HG02870 (cell line): ENCODE results near the gene EFCC1.
"Not testable (repeated sequence)": the region's sequence is repeated elsewhere in the genome, so short reads cannot be mapped to it uniquely, and the experiment has no call there.

Experiments
- ATAC-seq: cut with Tn5 transposase; IDR thresholded peaks from one replicate; pipeline ENCODE4 v1.9.1; 2021; ENCODE audit warnings: mild to moderate bottlenecking, moderate library complexity; ENCODE audit not compliant: unreplicated experiment

Gene EFCC1

DNA sequence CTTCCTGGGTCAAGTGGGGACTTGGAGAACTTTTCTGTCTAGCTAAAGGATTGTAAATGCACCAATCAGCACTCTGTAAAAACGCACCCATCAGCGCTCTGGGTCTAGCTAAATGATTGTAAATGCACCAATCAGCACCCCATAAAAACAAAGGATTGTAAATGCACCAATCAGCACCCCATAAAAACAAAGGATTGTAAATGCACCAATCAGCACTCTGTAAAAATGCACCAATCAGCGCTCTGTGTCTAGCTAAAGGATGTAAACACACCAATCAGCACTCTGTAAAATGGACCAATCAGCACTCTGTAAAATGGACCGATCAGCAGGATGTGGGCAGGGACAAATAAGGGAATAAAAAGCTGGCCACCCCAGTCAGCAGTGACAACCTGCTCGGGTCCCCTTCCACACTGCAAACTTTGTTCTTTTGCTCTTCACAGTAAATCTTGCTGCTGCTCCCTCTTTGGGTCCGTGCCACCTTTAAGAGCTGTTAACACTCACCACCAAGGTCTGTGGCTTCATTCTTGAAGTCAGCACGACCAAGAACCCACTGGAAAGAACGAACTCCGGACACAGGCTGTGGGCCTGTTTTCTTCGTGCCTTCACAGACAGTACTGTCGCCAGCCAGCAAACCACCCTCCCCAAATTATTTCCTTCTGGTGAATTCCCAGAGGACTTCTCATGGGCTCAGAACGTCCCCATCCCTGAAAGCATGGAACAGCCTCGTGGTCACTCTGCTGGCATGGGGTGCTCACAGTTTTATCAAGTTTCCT lies 68.4 kb downstream of the EFCC1 start:
- not testable (repeated sequence) for ATAC-seq

DNA sequence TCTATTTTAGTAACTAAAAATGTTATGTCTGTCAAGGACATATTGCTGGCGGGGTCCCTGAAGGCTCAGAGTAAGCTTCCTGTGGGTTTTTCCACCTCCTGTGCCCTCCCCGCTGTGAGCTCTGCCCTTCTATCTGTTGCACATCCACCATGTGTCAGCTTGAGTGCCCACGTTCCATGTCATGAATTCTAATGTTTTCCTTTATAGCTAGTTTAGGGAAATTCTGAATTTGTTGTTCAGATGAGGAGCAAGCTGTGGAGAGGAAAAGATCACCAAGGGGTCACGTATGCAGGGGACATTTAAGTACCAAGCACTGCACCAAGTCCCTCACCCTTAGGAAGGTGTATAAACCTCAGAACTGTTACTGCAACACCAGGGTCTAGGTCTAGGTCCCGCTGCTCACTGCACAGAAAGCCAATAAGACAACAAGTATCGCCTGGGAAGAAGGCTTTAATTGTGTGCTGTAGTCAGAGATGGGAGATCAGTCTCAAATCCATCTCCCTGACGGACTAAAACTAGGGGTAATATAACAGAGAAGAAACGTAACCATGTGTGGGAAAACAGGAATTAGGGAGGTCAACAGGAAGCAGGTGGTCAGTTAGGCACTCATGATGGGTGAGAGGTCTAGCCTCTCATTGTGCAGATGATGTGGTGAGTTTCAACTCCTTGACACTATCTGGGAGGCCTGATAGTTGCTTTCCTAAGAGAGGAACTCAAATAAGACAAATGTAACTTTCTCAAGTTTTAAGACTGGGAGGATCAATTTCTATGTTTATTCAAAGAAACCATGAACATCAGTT lies 69.2 kb downstream of the EFCC1 start:
- ATAC-seq: no peak

DNA sequence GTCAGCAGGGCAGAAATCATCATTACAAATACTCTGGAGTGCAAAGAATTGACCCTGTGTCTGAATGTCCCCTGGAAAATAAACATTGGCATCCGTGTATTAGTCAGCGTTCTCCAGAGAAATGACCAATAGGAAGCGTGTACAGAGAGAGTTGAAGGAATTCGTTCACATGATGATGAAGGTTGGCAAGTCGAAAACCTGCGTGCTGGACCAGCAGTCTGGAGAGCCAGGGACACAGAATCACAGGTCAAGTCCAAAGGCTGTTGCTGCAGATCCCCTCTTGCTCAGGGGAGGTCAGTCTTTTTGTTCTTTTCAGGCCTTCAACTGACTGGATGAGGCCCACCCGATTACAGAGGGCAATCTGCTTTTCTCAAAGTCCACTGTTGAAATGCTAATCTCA lies 76.1 kb downstream of the EFCC1 start:
- no peak for ATAC-seq

DNA sequence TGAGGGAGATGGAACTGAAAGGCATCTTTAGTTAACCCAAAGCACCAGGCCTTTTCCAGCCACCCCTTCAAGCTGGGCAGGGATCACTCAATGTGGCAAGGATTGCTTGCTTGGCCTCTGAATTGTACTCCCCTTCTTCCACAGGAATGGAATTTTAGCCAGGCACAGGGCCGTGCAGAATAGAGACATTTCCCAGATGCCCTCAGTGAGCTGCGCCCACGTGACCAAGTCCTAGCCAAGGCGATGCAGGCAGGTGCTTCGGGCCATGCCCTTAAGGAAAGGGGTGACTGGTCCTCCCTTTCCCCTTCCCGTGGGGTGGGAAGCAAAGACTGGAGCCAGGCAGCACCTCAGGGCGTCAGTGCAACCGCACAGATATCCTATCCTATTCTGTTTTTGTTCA lies 77.4 kb downstream of the EFCC1 start:
- no peak for ATAC-seq

DNA sequence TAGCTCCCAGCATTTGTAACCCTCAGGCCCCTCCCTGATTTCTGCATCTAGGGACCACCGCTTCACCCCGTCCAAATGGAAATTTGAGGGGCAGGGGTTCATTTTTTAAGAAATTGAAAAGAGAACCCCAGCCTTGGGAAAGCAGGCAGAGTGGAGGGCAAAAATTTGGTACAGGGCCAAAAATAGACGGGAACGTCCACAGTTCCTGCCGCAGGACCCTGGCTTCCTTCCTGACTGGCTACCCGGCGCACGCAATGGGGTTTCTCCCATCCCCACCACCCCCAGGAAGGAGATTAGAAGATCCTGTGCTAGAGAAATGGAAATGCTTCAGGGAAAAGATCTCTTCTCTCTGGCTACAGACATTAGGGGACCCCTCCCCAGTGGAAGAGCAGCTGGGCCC lies 80.4 kb downstream of the EFCC1 start:
- no peak for ATAC-seq

DNA sequence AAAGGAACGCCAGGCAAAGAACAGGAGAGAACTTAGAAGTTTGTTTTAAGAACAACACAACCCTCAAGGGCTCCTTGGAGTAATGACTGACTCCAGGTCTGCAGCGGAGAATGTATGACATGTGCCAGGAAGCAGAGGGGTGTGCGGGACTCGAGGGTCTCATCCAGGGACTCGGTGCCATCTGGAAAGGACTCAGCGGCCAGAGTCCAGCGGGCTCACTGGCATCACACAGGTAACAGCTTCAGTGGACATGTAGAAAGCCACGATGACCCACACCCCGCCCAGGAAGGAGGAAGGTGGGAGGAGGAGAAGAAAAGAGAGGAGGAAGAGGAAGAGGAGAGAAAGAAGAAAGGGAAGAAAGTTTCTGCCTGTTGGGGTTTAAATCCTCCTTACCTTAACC lies 80.9 kb downstream of the EFCC1 start:
- no peak for ATAC-seq

DNA sequence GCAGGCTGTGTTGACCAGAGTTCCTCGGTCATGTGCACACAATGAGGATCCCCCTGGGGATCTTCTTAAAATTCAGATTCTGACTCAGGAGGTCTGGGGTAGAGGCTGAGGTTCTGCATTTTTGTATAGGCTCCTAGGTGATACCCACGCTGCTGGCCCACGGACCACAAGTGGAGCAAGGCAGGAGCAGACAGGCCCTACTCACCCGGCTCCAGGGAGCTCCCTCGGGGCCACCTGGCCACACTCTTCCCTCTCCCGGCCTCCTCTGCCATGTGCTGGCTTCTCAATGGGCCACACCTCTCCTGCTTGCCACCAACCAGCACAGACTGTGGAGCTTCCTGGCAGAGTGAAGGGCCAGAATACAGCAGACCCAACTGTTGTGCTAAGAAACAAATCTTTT lies 83.4 kb downstream of the EFCC1 start:
- ATAC-seq: no peak

DNA sequence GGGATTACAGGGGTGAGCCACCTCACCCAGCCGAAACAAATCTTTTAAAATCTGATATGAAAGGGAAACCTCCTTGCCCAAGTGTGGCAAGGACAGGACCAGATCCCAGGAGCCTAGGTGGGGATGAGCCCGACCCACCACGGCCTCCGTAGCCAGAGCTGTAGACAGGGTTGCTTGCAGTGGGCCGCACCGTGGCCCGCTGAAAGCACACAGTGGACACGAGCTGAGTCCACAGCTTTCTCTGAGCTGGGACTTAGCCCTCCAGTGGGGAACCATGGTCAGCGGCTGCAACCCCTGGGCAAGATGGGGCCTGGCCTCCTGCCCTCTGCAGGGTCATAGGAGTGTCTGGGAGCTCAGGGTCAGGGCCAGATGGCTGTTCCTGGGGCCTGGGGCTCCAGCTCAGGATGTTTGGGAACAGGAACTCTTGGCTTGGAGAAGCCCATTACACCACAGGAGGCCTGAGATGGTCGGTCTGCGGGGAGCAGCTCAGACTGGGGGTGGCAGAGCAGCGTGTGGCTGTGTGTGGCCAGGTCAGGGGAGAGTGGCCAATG lies 84.1 kb downstream of the EFCC1 start:
- ATAC-seq: no peak

DNA sequence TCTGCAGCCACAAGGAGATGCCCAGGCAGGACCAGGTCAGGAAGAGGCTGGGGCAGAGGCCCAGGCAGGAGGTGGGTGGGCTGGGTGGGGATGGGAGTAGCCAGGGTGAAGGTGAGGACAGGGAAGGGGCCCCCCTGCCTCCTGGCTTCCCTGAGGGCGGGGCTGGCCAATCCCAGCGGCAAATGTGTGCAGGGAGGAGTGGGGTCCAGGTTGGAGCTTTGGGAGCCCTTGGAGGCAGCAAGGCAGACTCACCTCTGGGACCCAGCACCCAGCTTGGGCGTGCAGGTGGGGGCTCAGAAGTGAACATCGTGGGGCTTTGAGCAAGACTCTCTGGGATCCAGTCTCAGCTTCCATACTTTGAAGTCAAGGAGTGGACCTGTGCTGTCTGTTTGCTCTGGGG lies 84.7 kb downstream of the EFCC1 start:
- ATAC-seq: no peak

DNA sequence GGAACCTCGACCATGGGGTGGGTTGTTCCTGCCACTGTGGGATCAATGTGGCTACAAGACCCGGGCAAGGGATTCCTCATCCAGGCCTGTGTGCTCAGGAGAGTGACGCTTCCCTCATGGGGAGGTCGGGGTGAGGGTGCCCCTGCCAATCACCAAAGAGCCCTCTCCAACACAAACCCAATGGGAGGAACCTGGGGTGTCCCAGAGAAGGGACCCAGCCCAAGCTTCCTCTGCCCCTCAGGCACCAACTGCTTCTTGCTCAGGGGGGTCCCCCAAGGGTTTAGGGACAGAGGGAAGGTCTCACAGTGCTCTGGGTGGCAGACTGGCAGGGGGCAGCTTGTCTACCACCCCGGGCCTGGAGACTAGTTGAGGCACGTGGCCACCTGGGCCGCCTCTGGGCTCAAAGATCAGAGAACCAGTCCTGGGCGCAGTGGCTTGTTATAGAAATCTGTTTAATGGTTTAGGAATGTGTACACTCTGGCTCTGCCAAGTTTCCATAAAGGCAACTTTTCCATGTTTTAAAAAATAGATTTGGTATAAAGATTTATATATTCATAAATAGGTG lies 86.1 kb downstream of the EFCC1 start:
- no peak for ATAC-seq

DNA sequence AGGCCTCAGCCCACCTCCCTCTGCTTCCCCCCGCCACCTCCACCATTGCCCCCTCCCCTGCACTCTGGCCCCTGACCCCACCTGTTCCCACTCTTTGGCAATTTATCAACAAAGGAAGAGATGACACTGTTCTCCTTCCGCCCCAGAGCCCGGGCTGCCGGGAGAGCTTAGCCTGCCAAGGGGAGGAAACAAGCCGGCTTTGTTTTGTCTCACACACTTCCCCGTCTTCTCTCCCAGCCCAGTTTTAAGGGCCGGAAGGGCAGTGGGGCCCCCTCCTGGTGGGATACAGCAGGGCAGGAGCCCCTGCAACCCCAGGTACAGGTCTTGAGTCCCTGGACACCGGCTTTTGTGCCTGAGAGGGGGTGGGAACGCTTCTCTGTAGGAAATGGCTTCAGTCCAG lies 86.8 kb downstream of the EFCC1 start:
- not testable (repeated sequence) for ATAC-seq

DNA sequence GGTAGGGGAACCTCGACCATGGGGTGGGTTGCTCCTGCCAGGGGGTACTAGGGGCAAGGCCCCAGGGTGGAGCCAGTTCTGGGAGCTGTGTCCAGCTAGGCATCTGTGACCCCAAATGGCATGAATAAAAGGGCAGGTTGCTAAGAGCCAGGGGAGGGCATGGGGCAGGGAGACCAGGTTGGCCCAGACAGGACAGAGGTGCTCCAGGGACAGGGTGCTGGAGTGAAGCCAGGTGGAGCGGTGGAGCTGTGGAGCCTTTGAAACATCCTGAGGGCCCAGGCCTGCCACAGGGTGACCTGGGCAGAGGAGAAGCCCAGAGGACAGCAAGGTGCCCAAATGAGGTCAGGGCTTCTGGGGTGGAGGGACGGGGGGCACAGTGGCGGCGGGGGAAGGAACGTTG lies 87.2 kb downstream of the EFCC1 start:
- not testable (repeated sequence) for ATAC-seq
